Tibial nerve (tissue), 4 donors: ENCODE measurements around the gene CNEP1R1.

Experiments
- CTCF ChIP-seq, 5 experiments: fragments of 200-600 bp in 3 of 5; fragments of 450-650 bp in 2 of 5; sonication (generic) in 3 of 5; IDR thresholded peaks; one replicate each; pipeline ENCODE4 v1.5.1; 2016 to 2019; ENCODE audit warnings: antibody characterized with exemption in 5 of 5, mild to moderate bottlenecking in 3 of 5, moderate library complexity in 2 of 5
- EP300 ChIP-seq, 2 donors: sonication (generic); formaldehyde crosslinking; IDR thresholded peaks; one replicate each; pipeline ENCODE4 v1.6.1; 2017; ENCODE audit warnings: antibody characterized with exemption in 2 of 2, mild to moderate bottlenecking in 1 of 2
- POLR2A ChIP-seq, 2 donors: fragments of 450-650 bp; IDR thresholded peaks; one replicate each; pipeline ENCODE4 v1.6.1; 2017; ENCODE audit warnings: antibody characterized with exemption in 2 of 2, mild to moderate bottlenecking in 2 of 2, moderate library complexity in 2 of 2

GRCh38 chr16:50081428-50082018 lies 56.5 kb downstream of the CNEP1R1 start:
- TF ChIP-seq CTCF (IDR thresholded peaks at IDR 0.05) (no peak), POLR2A (IDR thresholded peaks at IDR 0.05) (no peak), EP300 (IDR thresholded peaks at IDR 0.05) (no peak)
